ENCODE results near the gene RBFOX1. TPM values are rescaled to one million over a fixed set of nuclear protein-coding genes. Genes with fewer than 3 reads are reported as not detected.

The RBFOX1 gene
- total RNA-seq, 1 donor from 2014 or later: 0.84 TPM

GRCh38 chr16:7377231-7377630 is 44.6 kb downstream of the RBFOX1 start:
- Histone ChIP-seq H3K4me2 (ENCODE audit: low read length) (no peak overlapping the region), H3K9me3 (ENCODE audit: insufficient read depth, low read depth, low read length) (no peaks in the 10 kb centered on the region), H3K9ac (ENCODE audit: low read length) (no peak overlapping the region), H4K20me1 (ENCODE audit: insufficient read depth, low read length) (no peaks in the 10 kb centered on the region), H2AFZ (ENCODE audit: low read depth, low read length) (no peak overlapping the region), H3K36me3 (ENCODE audit: insufficient read depth, low read length) (no peaks in the 10 kb centered on the region), H3K4me3 (ENCODE audit: insufficient read depth, low read depth, low read length) (no peak overlapping the region), H3K79me2 (ENCODE audit: insufficient read depth, low read length) (no peaks in the 10 kb centered on the region), H3K27ac (ENCODE audit: low read depth, low read length) (no peak overlapping the region), H3K4me1 (ENCODE audit: insufficient read depth, low read length) (no peaks in the 10 kb centered on the region), H3K27me3 (ENCODE audit: insufficient read depth, low read length) (no peaks in the 10 kb centered on the region)
- H3K27ac Mint-ChIP-seq (ENCODE audit: unreplicated experiment): no peak overlapping the region
- peaks cover 3% of the 10 kb centered on the region for H3K27me3 Mint-ChIP-seq (ENCODE audit: low read depth, unreplicated experiment)
- FAIRE-seq (no peak), DNase-seq (ENCODE audit: low read depth) (no peak)
- no peaks in the 10 kb centered on the region for H3K4me1 Mint-ChIP-seq (ENCODE audit: low read depth, unreplicated experiment)
- peaks cover 1% of the 10 kb centered on the region for H3K9me3 Mint-ChIP-seq (ENCODE audit: unreplicated experiment)
- no peak for TF ChIP-seq CTCF (IDR thresholded peaks at IDR 0.05; ENCODE audit: insufficient read depth, low read depth, low read length)
- TF ChIP-seq EZH2 (IDR thresholded peaks at IDR 0.05; ENCODE audit: insufficient read depth, low read length): no peak
- H3K4me3 Mint-ChIP-seq (ENCODE audit: unreplicated experiment): no peak overlapping the region
- H3K36me3 Mint-ChIP-seq (ENCODE audit: low read depth, unreplicated experiment): no peaks in the 10 kb centered on the region

DNA sequence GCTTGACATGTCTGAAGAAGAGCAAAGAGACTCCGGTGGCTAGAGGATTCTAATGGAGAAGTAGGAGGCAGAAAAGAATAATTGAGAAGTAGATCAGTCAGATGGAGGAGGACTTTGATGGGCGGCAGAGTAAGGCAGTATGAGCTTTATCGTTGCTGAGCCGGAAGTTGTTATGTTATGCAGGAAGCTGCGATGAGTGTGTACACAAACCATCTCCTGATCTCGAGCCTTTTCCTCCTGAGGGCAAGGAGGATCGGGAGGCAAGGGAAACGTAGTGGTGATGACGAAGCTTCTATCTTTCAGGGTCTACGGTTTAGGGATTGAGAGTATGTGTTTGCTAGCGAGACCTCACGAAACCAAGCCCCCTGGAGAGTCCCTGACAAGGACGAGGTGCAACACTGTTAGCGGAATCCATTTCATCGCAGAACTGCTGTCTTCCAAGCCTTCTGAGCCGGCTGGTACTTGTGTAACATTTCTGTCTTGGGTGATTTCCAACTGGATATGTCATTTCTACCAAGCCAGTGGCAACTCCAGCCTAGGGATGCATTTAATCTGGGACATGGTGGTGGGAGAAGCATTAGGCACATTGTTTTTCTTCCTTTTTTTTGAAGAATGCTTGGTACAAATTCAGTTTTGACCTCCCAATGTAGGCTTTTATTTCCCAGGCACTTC is 45.5 kb downstream of the RBFOX1 start:
- Histone ChIP-seq H3K9ac (ENCODE audit: low read length) (no peak overlapping the region), H3K36me3 (ENCODE audit: insufficient read depth, low read length) (no peaks in the 10 kb centered on the region), H3K4me1 (ENCODE audit: insufficient read depth, low read length) (no peaks in the 10 kb centered on the region), H4K20me1 (ENCODE audit: insufficient read depth, low read length) (no peaks in the 10 kb centered on the region), H2AFZ (ENCODE audit: low read depth, low read length) (no peak overlapping the region), H3K79me2 (ENCODE audit: insufficient read depth, low read length) (no peaks in the 10 kb centered on the region), H3K4me3 (ENCODE audit: insufficient read depth, low read depth, low read length) (no peak overlapping the region), H3K9me3 (ENCODE audit: insufficient read depth, low read depth, low read length) (no peaks in the 10 kb centered on the region), H3K4me2 (ENCODE audit: low read length) (no peak overlapping the region), H3K27me3 (ENCODE audit: insufficient read depth, low read length) (no peaks in the 10 kb centered on the region), H3K27ac (ENCODE audit: low read depth, low read length) (no peak overlapping the region)
- FAIRE-seq (no peak), DNase-seq (ENCODE audit: low read depth) (no peak)
- H3K4me1 Mint-ChIP-seq (ENCODE audit: low read depth, unreplicated experiment): no peaks in the 10 kb centered on the region
- TF ChIP-seq CTCF (IDR thresholded peaks at IDR 0.05; ENCODE audit: insufficient read depth, low read depth, low read length) (no peak), EZH2 (IDR thresholded peaks at IDR 0.05; ENCODE audit: insufficient read depth, low read length) (no peak)
- H3K27me3 Mint-ChIP-seq (ENCODE audit: low read depth, unreplicated experiment): peaks cover 3% of the 10 kb centered on the region
- no peak overlapping the region for H3K27ac Mint-ChIP-seq (ENCODE audit: unreplicated experiment)
- H3K36me3 Mint-ChIP-seq (ENCODE audit: low read depth, unreplicated experiment): no peaks in the 10 kb centered on the region
- H3K4me3 Mint-ChIP-seq (ENCODE audit: unreplicated experiment): no peak overlapping the region
- peaks cover 1% of the 10 kb centered on the region for H3K9me3 Mint-ChIP-seq (ENCODE audit: unreplicated experiment)

- Mint-ChIP-seq H3K36me3 (ENCODE audit: low read depth, unreplicated experiment) (no peaks in the 10 kb centered on the region), H3K27me3 (ENCODE audit: low read depth, unreplicated experiment) (peaks cover 9% of the 10 kb centered on the region), H3K9me3 (ENCODE audit: unreplicated experiment) (peaks cover 1% of the 10 kb centered on the region), H3K4me1 (ENCODE audit: low read depth, unreplicated experiment) (no peaks in the 10 kb centered on the region), H3K4me3 (ENCODE audit: unreplicated experiment) (no peak overlapping the region), H3K27ac (ENCODE audit: unreplicated experiment) (no peak overlapping the region)
- FAIRE-seq: no peak
- no peaks in the 10 kb centered on the region for H3K4me1 ChIP-seq (ENCODE audit: insufficient read depth, low read length)
- H3K36me3 ChIP-seq (ENCODE audit: insufficient read depth, low read length): no peaks in the 10 kb centered on the region
- no peak for DNase-seq (ENCODE audit: low read depth)
- TF ChIP-seq EZH2 (IDR thresholded peaks at IDR 0.05; ENCODE audit: insufficient read depth, low read length): no peak
- no peak for TF ChIP-seq CTCF (IDR thresholded peaks at IDR 0.05; ENCODE audit: insufficient read depth, low read depth, low read length)
- no peaks in the 10 kb centered on the region for H4K20me1 ChIP-seq (ENCODE audit: insufficient read depth, low read length)
- no peak overlapping the region for H3K4me3 ChIP-seq (ENCODE audit: insufficient read depth, low read depth, low read length)
- no peak overlapping the region for H3K9ac ChIP-seq (ENCODE audit: low read length)
- H2AFZ ChIP-seq (ENCODE audit: low read depth, low read length): no peak overlapping the region
- H3K9me3 ChIP-seq (ENCODE audit: insufficient read depth, low read depth, low read length): no peaks in the 10 kb centered on the region
- H3K27ac ChIP-seq (ENCODE audit: low read depth, low read length): no peak overlapping the region
- no peak overlapping the region for H3K4me2 ChIP-seq (ENCODE audit: low read length)
- H3K79me2 ChIP-seq (ENCODE audit: insufficient read depth, low read length): no peaks in the 10 kb centered on the region
- no peaks in the 10 kb centered on the region for H3K27me3 ChIP-seq (ENCODE audit: insufficient read depth, low read length)
Measured at GRCh38 chr16:7380441-7380840, 47.8 kb downstream of the RBFOX1 start.
